SK-MEL-5 (cell line): Measurements from ENCODE around the gene SPDYE2B. TPM values are rescaled to one million over a fixed set of nuclear protein-coding genes. Genes with fewer than 3 reads are reported as not detected.
"Not testable (repeated sequence)": the region's sequence is repeated elsewhere in the genome, so short reads cannot be mapped to it uniquely, and the experiment has no call there.

Experiments used
- DNase-seq: peaks from one replicate; pipeline ENCODE4 v3.0.0-alpha.2; 2016; ENCODE audit warnings: low read depth, low spot score
- in situ Hi-C: cut with HindIII; loops from 2 replicates; pipeline ENCODE4 v1.10.0; 2016; ENCODE audit warnings: low sequenced_read_pairs, high pct_unique_total_duplicates, low pct_unique_long_range_greater_than_20kb
- polyA plus RNA-seq, 2 experiments: library from polyadenylated mRNA; depleted of rRNA; stranded (reverse); fragments of >200 nt; gene quantifications; 2 replicates each; pipeline ENCODE4 v1.2.3, GENCODE V29; 2015
- total RNA-seq: library from RNA; depleted of rRNA; stranded (reverse); fragments of >200 nt; shearing (Covaris generic); gene quantifications from 2 replicates; pipeline ENCODE4 v1.2.3, GENCODE V29; 2014; rRNA removed

Gene SPDYE2B
- total RNA-seq = not detected in 2 replicates
- polyA plus RNA-seq (2015; cell fraction: cytosol; rRNA removed) = not detected in 2 replicates
- 0.19 TPM in 1 of 2 replicates, not detected in the other for polyA plus RNA-seq (2015; cell fraction: nucleus; rRNA removed)

GRCh38 chr7:102649924-102650323 is at the start of gene SPDYE2B:
TSS of gene SPDYE2B (plus strand) at chr7:102650319. CDS start at chr7:102652349, 2,030 bp downstream.
- DNase-seq, in situ Hi-C loops: not testable (repeated sequence)

- DNase-seq, in situ Hi-C loops: not testable (repeated sequence)
Measured at GRCh38 chr7:102602317-102602716, 47.8 kb upstream of the SPDYE2B start.

- in situ Hi-C loops, DNase-seq: not testable (repeated sequence)
Measured at GRCh38 chr7:102604431-102605145, 45.5 kb upstream of the SPDYE2B start.

- DNase-seq, in situ Hi-C loops: not testable (repeated sequence)
Measured at GRCh38 chr7:102606848-102607247, 43.3 kb upstream of the SPDYE2B start.

GRCh38 chr7:102609734-102610133 is 40.4 kb upstream of the SPDYE2B start:
- DNase-seq, in situ Hi-C loops: not testable (repeated sequence)

GRCh38 chr7:102610441-102610840 is 39.7 kb upstream of the SPDYE2B start:
- DNase-seq, in situ Hi-C loops: not testable (repeated sequence)

GRCh38 chr7:102611013-102611674 is 39.0 kb upstream of the SPDYE2B start:
- DNase-seq, in situ Hi-C loops: not testable (repeated sequence)

GRCh38 chr7:102611675-102612325 is 38.3 kb upstream of the SPDYE2B start:
- in situ Hi-C loops = not testable (repeated sequence)
- peak; percentile 1 for DNase-seq

GRCh38 chr7:102613575-102614345 is 36.4 kb upstream of the SPDYE2B start:
- DNase-seq, in situ Hi-C loops: not testable (repeated sequence)

- in situ Hi-C loops = not testable (repeated sequence)
Measured at GRCh38 chr7:102614346-102614697, 35.8 kb upstream of the SPDYE2B start.

GRCh38 chr7:102614873-102615272 is 35.2 kb upstream of the SPDYE2B start:
- DNase-seq, in situ Hi-C loops: not testable (repeated sequence)

More at GRCh38 chr7:102614346-102614697, 35.8 kb upstream of the SPDYE2B start:
- not testable (repeated sequence) for DNase-seq

GRCh38 chr7:102615930-102616329 is 34.2 kb upstream of the SPDYE2B start:
- in situ Hi-C loops, DNase-seq: not testable (repeated sequence)

GRCh38 chr7:102616507-102617125 is 33.5 kb upstream of the SPDYE2B start, which contains the start of gene RASA4:
TSS of gene RASA4 (minus strand) at chr7:102616756. CDS start at chr7:102616689, 67 bp downstream.
- peak; percentile 0 for DNase-seq
- in situ Hi-C loops = not testable (repeated sequence)

GRCh38 chr7:102618122-102618521 is 32.0 kb upstream of the SPDYE2B start:
- in situ Hi-C loops, DNase-seq: not testable (repeated sequence)

GRCh38 chr7:102627271-102627904 is 22.7 kb upstream of the SPDYE2B start:
- in situ Hi-C loops, DNase-seq: not testable (repeated sequence)

GRCh38 chr7:102630622-102631021 is 19.5 kb upstream of the SPDYE2B start:
- DNase-seq, in situ Hi-C loops: not testable (repeated sequence)
